GM06990 (cell line): ENCODE results near the gene CSNK2A3.

ENCODE experiments used
- DNase-seq: peaks from one replicate; pipeline ENCODE4 v3.0.0-alpha.2; 2011; ENCODE audit not compliant: insufficient read length; ENCODE audit errors: extremely low read depth
- H3K27me3 ChIP-seq: replicated peaks from 2 replicates; pipeline ENCODE4 v1.6.0; 2011; ENCODE audit warnings: low read length; ENCODE audit not compliant: control insufficient read depth, insufficient read depth
- H3K36me3 ChIP-seq: 2 replicates; pipeline ENCODE4 v1.5.1; 2011; ENCODE audit warnings: low read length; ENCODE audit not compliant: control insufficient read depth, insufficient read depth
- H3K4me3 ChIP-seq: replicated peaks from 2 replicates; pipeline ENCODE4 v1.5.1; 2011; ENCODE audit warnings: low read depth, mild to moderate bottlenecking, control low read depth, low read length
- CTCF ChIP-seq: IDR thresholded peaks from 2 replicates; pipeline ENCODE4 v1.5.1; 2011; ENCODE audit warnings: low read length, control low read depth, mild to moderate bottlenecking, inconsistent platforms; ENCODE audit not compliant: insufficient read depth, poor library complexity, severe bottlenecking

Gene CSNK2A3

GRCh38 chr11:11346303-11346702 lies 6.7 kb downstream of the CSNK2A3 start:
- Histone ChIP-seq H3K36me3 (no peaks in the 10 kb centered on the region), H3K4me3 (no peak overlapping the region), H3K27me3 (no peaks in the 10 kb centered on the region)
- no peak for DNase-seq
- TF ChIP-seq CTCF: no peak

- no peak for DNase-seq
- Histone ChIP-seq H3K36me3 (no peaks in the 10 kb centered on the region), H3K4me3 (no peak overlapping the region), H3K27me3 (no peaks in the 10 kb centered on the region)
- no peak for TF ChIP-seq CTCF
Measured at GRCh38 chr11:11345099-11345498, 8.0 kb downstream of the CSNK2A3 start.

- Histone ChIP-seq H3K27me3 (no peaks in the 10 kb centered on the region), H3K36me3 (no peaks in the 10 kb centered on the region), H3K4me3 (no peak overlapping the region)
- DNase-seq: no peak
- TF ChIP-seq CTCF: no peak
Measured at GRCh38 chr11:11344045-11344444, 9.0 kb downstream of the CSNK2A3 start.

- DNase-seq: no peak
- TF ChIP-seq CTCF: no peak
- Histone ChIP-seq H3K36me3 (no peaks in the 10 kb centered on the region), H3K4me3 (no peak overlapping the region), H3K27me3 (no peaks in the 10 kb centered on the region)
Measured at GRCh38 chr11:11338304-11338703, 14.7 kb downstream of the CSNK2A3 start.

- Histone ChIP-seq H3K4me3 (no peak overlapping the region), H3K27me3 (no peaks in the 10 kb centered on the region), H3K36me3 (no peaks in the 10 kb centered on the region)
- TF ChIP-seq CTCF: no peak
- no peak for DNase-seq
Measured at GRCh38 chr11:11336664-11337063, 16.4 kb downstream of the CSNK2A3 start.

GRCh38 chr11:11335043-11335442 lies 18.0 kb downstream of the CSNK2A3 start:
- no peak for TF ChIP-seq CTCF
- Histone ChIP-seq H3K4me3 (no peak overlapping the region), H3K27me3 (no peaks in the 10 kb centered on the region), H3K36me3 (no peaks in the 10 kb centered on the region)
- no peak for DNase-seq
